HEK293 (cell line): Measurements from ENCODE around the gene TTC33.

ENCODE experiments used
- CTCF ChIA-PET: fragments of 350-600 bp; formaldehyde crosslinking; extraction: SDS; loops from one replicate; lab custom pipeline; 2021; ENCODE audit warnings: antibody characterized with exemption; lab: Yijun Ruan, JAX
- POLR2A ChIA-PET: fragments of 300-600 bp; formaldehyde crosslinking; extraction: SDS; loops from one replicate; lab custom pipeline; 2020; ENCODE audit warnings: antibody characterized with exemption, inconsistent platforms; lab: Yijun Ruan, JAX
- H3K27ac ChIP-seq: fragments of 200-500 bp; sonication (Bioruptor generic); 2 replicates; pipeline ENCODE4 v1.5.1; 2014; ENCODE audit warnings: low read depth, low read length, control low read depth, inconsistent platforms; ENCODE audit errors: extremely low read depth
- H3K36me3 ChIP-seq, 2 experiments: fragments of 200-500 bp in 1 of 2; sonication (Bioruptor generic) in 1 of 2; 1 replicate in 1 of 2; 2 replicates in 1 of 2; pipeline ENCODE4 v1.5.1; 2014 to 2017; ENCODE audit warnings: inconsistent platforms in 2 of 2, low read length in 2 of 2; ENCODE audit not compliant: control insufficient read depth in 2 of 2, insufficient read depth in 1 of 2
- H3K4me1 ChIP-seq: fragments of 200-500 bp; sonication (Bioruptor generic); 2 replicates; pipeline ENCODE4 v1.5.1; 2014; ENCODE audit warnings: mild to moderate bottlenecking, low read length, inconsistent platforms; ENCODE audit not compliant: control insufficient read depth, insufficient read depth
- H3K4me3 ChIP-seq: 2 replicates; pipeline ENCODE4 v1.5.1; 2011; ENCODE audit warnings: low read depth, mild to moderate bottlenecking, control low read depth, low read length, moderate library complexity
- H3K9me3 ChIP-seq: fragments of 200-500 bp; sonication (Bioruptor generic); 2 replicates; pipeline ENCODE4 v1.5.1; 2014; ENCODE audit warnings: low read depth, low read length, inconsistent platforms; ENCODE audit not compliant: control insufficient read depth, insufficient read depth
- GLI2 ChIP-seq: fragments of 450-650 bp; formaldehyde crosslinking; IDR thresholded peaks from 2 replicates; pipeline ENCODE4; 2017; ENCODE audit warnings: missing biosample characterization, missing genetic modification characterization, low read depth, borderline replicate concordance
- HOXC10 ChIP-seq: sonication (generic); formaldehyde crosslinking; IDR thresholded peaks from 2 replicates; pipeline ENCODE4 v1.8.1; 2023; ENCODE audit warnings: mild to moderate bottlenecking, missing genetic modification reagents
- KLF16 ChIP-seq: fragments of 450-650 bp; formaldehyde crosslinking; IDR thresholded peaks from 2 replicates; pipeline ENCODE4 v1.5.1; 2017; ENCODE audit warnings: missing biosample characterization, missing genetic modification characterization
- PBX3 ChIP-seq: sonication (generic); formaldehyde crosslinking; IDR thresholded peaks from 2 replicates; pipeline ENCODE4 v1.8.1; 2022; ENCODE audit warnings: mild to moderate bottlenecking, moderate library complexity, missing genetic modification reagents
- YY2 ChIP-seq: fragments of 450-650 bp; formaldehyde crosslinking; IDR thresholded peaks from 2 replicates; pipeline ENCODE4 v1.5.1; 2016; ENCODE audit warnings: missing biosample characterization, missing genetic modification characterization
- ZNF140 ChIP-seq: fragments of 450-650 bp; formaldehyde crosslinking; IDR thresholded peaks from 2 replicates; pipeline ENCODE4 v1.5.1; 2016; ENCODE audit warnings: missing biosample characterization, missing genetic modification characterization
- ZNF148 ChIP-seq: fragments of 450-650 bp; formaldehyde crosslinking; IDR thresholded peaks from 2 replicates; pipeline ENCODE4 v1.5.0; 2017; ENCODE audit warnings: missing biosample characterization, missing genetic modification characterization, borderline replicate concordance
- ZNF157 ChIP-seq: fragments of 450-650 bp; formaldehyde crosslinking; IDR thresholded peaks from 2 replicates; pipeline ENCODE4 v1.5.1; 2016; ENCODE audit warnings: missing biosample characterization, missing genetic modification characterization
- ZNF19 ChIP-seq: fragments of 450-650 bp; formaldehyde crosslinking; IDR thresholded peaks from 2 replicates; pipeline ENCODE4; 2016; ENCODE audit warnings: missing biosample characterization, missing genetic modification characterization, low read depth
- ZNF2 ChIP-seq: fragments of 450-650 bp; formaldehyde crosslinking; IDR thresholded peaks from 2 replicates; pipeline ENCODE4 v1.5.1; 2016; ENCODE audit warnings: missing biosample characterization, missing genetic modification characterization
- ZNF311 ChIP-seq: fragments of 450-650 bp; formaldehyde crosslinking; IDR thresholded peaks from 2 replicates; pipeline ENCODE4 v1.5.1; 2017; ENCODE audit warnings: missing biosample characterization, missing genetic modification characterization, borderline replicate concordance
- ZNF391 ChIP-seq: fragments of 450-650 bp; formaldehyde crosslinking; IDR thresholded peaks from 2 replicates; pipeline ENCODE4 v1.5.1; 2016; ENCODE audit warnings: low read depth, missing biosample characterization, missing genetic modification characterization, borderline replicate concordance
- ZNF513 ChIP-seq: fragments of 450-650 bp; IDR thresholded peaks from 2 replicates; pipeline ENCODE4 v1.5.1; 2018; ENCODE audit warnings: missing biosample characterization, missing genetic modification characterization
- ZNF518A ChIP-seq: fragments of 450-650 bp; formaldehyde crosslinking; conservative IDR thresholded peaks from 2 replicates; pipeline ENCODE4 v1.5.1; 2016; ENCODE audit warnings: low read depth, missing biosample characterization, missing genetic modification characterization
- ZNF600 ChIP-seq: fragments of 450-650 bp; formaldehyde crosslinking; IDR thresholded peaks from 2 replicates; pipeline ENCODE4 v1.5.1; 2016; ENCODE audit warnings: missing biosample characterization, missing genetic modification characterization
- ZNF670 ChIP-seq: fragments of 450-650 bp; formaldehyde crosslinking; IDR thresholded peaks from 2 replicates; pipeline ENCODE4 v1.5.1; 2016; ENCODE audit warnings: missing biosample characterization, missing genetic modification characterization, low read depth
- ZNF704 ChIP-seq: fragments of 450-650 bp; formaldehyde crosslinking; IDR thresholded peaks from 2 replicates; pipeline ENCODE4 v1.5.1; 2016; ENCODE audit warnings: missing biosample characterization, missing genetic modification characterization
- ZNF792 ChIP-seq: fragments of 450-650 bp; formaldehyde crosslinking; IDR thresholded peaks from 2 replicates; pipeline ENCODE4 v1.5.1; 2016; ENCODE audit warnings: missing biosample characterization, missing genetic modification characterization

The TTC33 gene

GRCh38 chr5:40485021-40485998, 270.5 kb downstream of the TTC33 start (continued):
- no peak for TF ChIP-seq KLF16 (tag by site-specific recombination)
- TF ChIP-seq ZNF704 (tag by site-specific recombination) = no peak
- TF ChIP-seq YY2 = no peak
- no peak for TF ChIP-seq ZNF391 (tag by site-specific recombination)

- Histone ChIP-seq H3K4me3 (no peak overlapping the region), H3K36me3 (no peaks in the 10 kb centered on the region), H3K27ac (no peak overlapping the region), H3K9me3 (no peaks in the 10 kb centered on the region), H3K4me1 (no peaks in the 10 kb centered on the region)
- ChIA-PET POLR2A (no interaction called here), CTCF (no interaction called here)
- no peak for TF ChIP-seq HOXC10 (CRISPR knock-in tag)
- TF ChIP-seq ZNF670 = no peak
- TF ChIP-seq GLI2 = no peak
- TF ChIP-seq ZNF19 = no peak
- TF ChIP-seq ZNF792 (tag by site-specific recombination) = no peak
- no peak for TF ChIP-seq ZNF2 (tag by site-specific recombination)
- TF ChIP-seq ZNF148 = no peak
- TF ChIP-seq ZNF140 = no peak
- TF ChIP-seq PBX3 (CRISPR knock-in tag) = no peak
- no peak for TF ChIP-seq ZNF157
- TF ChIP-seq ZNF518A = no peak
- TF ChIP-seq ZNF513 (tag by site-specific recombination) = no peak
- TF ChIP-seq ZNF600 = no peak
- no peak for TF ChIP-seq ZNF311 (tag by site-specific recombination)
Measured at GRCh38 chr5:40484495-40484894, 271.3 kb downstream of the TTC33 start.
